Measurements from ENCODE around the gene CFAP251. TPM values are rescaled to one million over a fixed set of nuclear protein-coding genes. Genes with fewer than 3 reads are reported as not detected.

The CFAP251 gene
- total and polyA plus RNA-seq, 12 donors: 0.52 to 4.6 (median 1.5) TPM

- peaks cover 0 to 10% (median 0%) of the 10 kb centered on the region in 9 donors for H3K4me1 ChIP-seq
- H3K27ac ChIP-seq: no peak overlapping the region
- H3K4me3 ChIP-seq: no peak overlapping the region
- intact Hi-C loops (cut with DNase I): no loop called here
- ATAC-seq: no peak
- no peak for DNase-seq
- H3K27me3 ChIP-seq: no peaks in the 10 kb centered on the region
- no peaks in the 10 kb centered on the region for H3K9me3 ChIP-seq
- WGBS, 2 donors: 92 to 94% methylated on average over 4 of the region's 4 CpGs
- peaks cover 0 to 4% (median 0%) of the 10 kb centered on the region in 9 donors for H3K36me3 ChIP-seq
- no peak for TF ChIP-seq CTCF (IDR thresholded peaks at IDR 0.05)
These were observed 12.5 kb downstream of the CFAP251 start for GRCh38 chr12:121930862-121931261.

GRCh38 chr12:121932176-121932536, 13.8 kb downstream of the CFAP251 start:
- ATAC-seq (no peak), DNase-seq (no peak)
- Histone ChIP-seq H3K36me3 (peaks cover 0 to 4% (median 0%) of the 10 kb centered on the region in 9 donors), H3K9me3 (peaks cover 0 to 4% (median 0%) of the 10 kb centered on the region in 11 donors), H3K27me3 (no peaks in the 10 kb centered on the region), H3K4me1 (peaks cover 0 to 5% (median 0%) of the 10 kb centered on the region in 9 donors), H3K4me3 (no peak overlapping the region), H3K27ac (no peak overlapping the region)
- no peak for TF ChIP-seq CTCF (IDR thresholded peaks at IDR 0.05)
- WGBS, 2 donors: 91 to 96% methylated on average over 3 of the region's 3 CpGs
- intact Hi-C loops (cut with DNase I): no loop called here

- Histone ChIP-seq H3K4me1 (no peaks in the 10 kb centered on the region), H3K36me3 (peaks cover 0 to 4% (median 0%) of the 10 kb centered on the region in 9 donors), H3K27me3 (no peaks in the 10 kb centered on the region), H3K4me3 (no peak overlapping the region), H3K27ac (no peak overlapping the region), H3K9me3 (peaks cover 0 to 5% (median 0%) of the 10 kb centered on the region in 11 donors)
- no peak for TF ChIP-seq CTCF (IDR thresholded peaks at IDR 0.05)
- DNase-seq (no peak), ATAC-seq (no peak)
- intact Hi-C loops (cut with DNase I): no loop called here
- 90 to 93% methylated on average over 4 of the region's 4 CpGs for WGBS, 2 donors
These were observed 14.6 kb downstream of the CFAP251 start for GRCh38 chr12:121932914-121933521.

- intact Hi-C loops (cut with DNase I): no loop called here
- H3K27me3 ChIP-seq: no peaks in the 10 kb centered on the region
- peaks cover 0 to 5% (median 0%) of the 10 kb centered on the region in 11 donors for H3K9me3 ChIP-seq
- no peak for ATAC-seq
- H3K36me3 ChIP-seq: peaks cover 0 to 4% (median 0%) of the 10 kb centered on the region in 9 donors
- DNase-seq: no peak
- 87 to 88% methylated on average over 17 of the region's 17 CpGs for WGBS, 2 donors
- no peaks in the 10 kb centered on the region for H3K4me1 ChIP-seq
- no peak overlapping the region for H3K4me3 ChIP-seq
- no peak for TF ChIP-seq CTCF (IDR thresholded peaks at IDR 0.05)
- no peak overlapping the region for H3K27ac ChIP-seq
These were observed 15.3 kb downstream of the CFAP251 start for GRCh38 chr12:121933522-121934308.

All from heart right ventricle (tissue), 16 donors.